Measurements from ENCODE around the gene COL23A1. TPM values are rescaled to one million over a fixed set of nuclear protein-coding genes. Genes with fewer than 3 reads are reported as not detected.

COL23A1 gene
- polyA plus RNA-seq, 3 donors: 0.11 to 0.21 TPM; not detected in 1

DNA sequence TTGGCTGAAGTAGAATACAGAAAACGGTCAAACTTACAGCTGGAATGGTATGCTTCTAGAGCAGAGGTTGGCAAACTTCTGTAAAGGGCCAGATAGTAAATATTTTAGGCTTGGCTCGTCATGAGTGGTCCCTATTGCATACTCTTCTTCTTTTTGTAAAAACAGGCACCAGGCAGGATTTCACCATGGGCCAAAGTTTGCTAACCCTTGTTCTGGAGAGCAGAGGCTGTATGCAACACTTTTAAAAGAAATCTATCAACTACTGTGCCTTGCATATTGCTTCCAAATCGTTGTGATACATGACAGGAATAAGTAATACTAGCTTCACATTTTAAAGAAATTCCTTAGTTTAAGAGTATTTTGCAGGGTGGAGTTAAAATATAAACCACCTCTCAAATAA is 15.6 kb upstream of the COL23A1 start:
- Histone ChIP-seq H3K27ac (ENCODE audit: low read depth in 1 of 2, low read length in 2 of 2) (no peak overlapping the region), H3K79me2 (ENCODE audit: insufficient read depth, low read length) (peaks cover 10% of the 10 kb centered on the region), H3K27me3 (ENCODE audit: control insufficient read depth in 2 of 2, insufficient read depth in 2 of 2, low read length in 2 of 2) (no peaks in the 10 kb centered on the region), H3K4me1 (ENCODE audit: control insufficient read depth in 1 of 2, insufficient read depth in 2 of 2, low read length in 2 of 2) (no peaks in the 10 kb centered on the region), H3K4me2 (replicated peaks; ENCODE audit: extremely low read depth, low read length, poor library complexity, severe bottlenecking) (no peak overlapping the region), H3K9me3 (replicated peaks in 1 of 2; ENCODE audit: control insufficient read depth in 1 of 2, insufficient read depth in 1 of 2, low read length in 2 of 2) (no peaks in the 10 kb centered on the region), H3K9ac (ENCODE audit: insufficient read depth, low read length, poor library complexity, severe bottlenecking) (no peak overlapping the region), H2AFZ (ENCODE audit: insufficient read depth, low read depth, low read length, poor library complexity, severe bottlenecking) (no peak overlapping the region), H3K4me3 (replicated peaks in 1 of 3; ENCODE audit: low read depth in 2 of 3, low read length in 3 of 3) (no peak overlapping the region), H3K36me3 (replicated peaks in 1 of 2; ENCODE audit: control insufficient read depth in 1 of 2, insufficient read depth in 2 of 2, low read length in 2 of 2) (peaks cover 82 to 98% of the 10 kb centered on the region in 2 donors), H4K20me1 (ENCODE audit: insufficient read depth, low read length) (peaks cover 63% of the 10 kb centered on the region)
- Mint-ChIP-seq H3K4me3 (no peak overlapping the region), H3K36me3 (peaks cover 73 to 95% of the 10 kb centered on the region in 2 donors), H3K27ac (no peak overlapping the region), H3K4me1 (no peaks in the 10 kb centered on the region), H3K27me3 (ENCODE audit: low read depth in 3 of 3) (no peaks in the 10 kb centered on the region), H3K9me3 (peaks cover 0 to 1% (median 0%) of the 10 kb centered on the region in 7 donors)
- WGBS (ENCODE audit: insufficient coverage): no CpG with 5 or more reads among the region's 3 CpGs
- intact Hi-C loops (cut with micrococcal nuclease): no loop called here
- DNase-seq: no peak
- TF ChIP-seq CTCF (IDR thresholded peaks at IDR 0.05): no peak

DNA sequence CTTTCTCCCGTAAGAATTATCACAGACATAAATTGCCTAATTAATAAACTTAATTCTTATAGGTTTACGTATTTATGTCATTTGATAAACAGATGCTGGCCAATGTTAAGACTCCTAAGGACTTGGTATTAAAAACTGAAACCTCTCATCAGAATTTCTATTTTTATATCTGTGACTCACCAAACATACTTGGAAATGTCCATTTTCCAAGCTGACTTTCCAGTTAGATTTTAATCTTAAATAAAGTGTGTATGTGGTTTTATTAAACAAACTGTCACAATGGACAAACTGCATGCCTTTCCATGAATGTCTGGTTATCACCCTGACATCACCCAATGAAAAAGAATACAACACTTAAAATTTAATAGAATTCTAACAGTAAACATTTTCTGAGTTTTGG is 12.6 kb upstream of the COL23A1 start:
- no peak overlapping the region for H3K9ac ChIP-seq (ENCODE audit: insufficient read depth, low read length, poor library complexity, severe bottlenecking)
- H3K4me1 ChIP-seq (ENCODE audit: control insufficient read depth in 1 of 2, insufficient read depth in 2 of 2, low read length in 2 of 2): no peaks in the 10 kb centered on the region
- peaks cover under 1% of the 10 kb centered on the region for H3K79me2 ChIP-seq (ENCODE audit: insufficient read depth, low read length)
- intact Hi-C loops (cut with micrococcal nuclease): no loop called here
- H2AFZ ChIP-seq (ENCODE audit: insufficient read depth, low read depth, low read length, poor library complexity, severe bottlenecking): no peak overlapping the region
- peaks cover 38% of the 10 kb centered on the region for H4K20me1 ChIP-seq (ENCODE audit: insufficient read depth, low read length)
- peaks cover 4 to 6% of the 10 kb centered on the region in 2 donors for H3K9me3 ChIP-seq (replicated peaks in 1 of 2; ENCODE audit: control insufficient read depth in 1 of 2, insufficient read depth in 1 of 2, low read length in 2 of 2)
- Mint-ChIP-seq H3K36me3 (peaks cover 69 to 86% of the 10 kb centered on the region in 2 donors), H3K27ac (no peak overlapping the region), H3K9me3 (peaks cover 0 to 13% (median 5%) of the 10 kb centered on the region in 7 donors), H3K27me3 (ENCODE audit: low read depth in 3 of 3) (peaks cover 0 to 4% (median 0%) of the 10 kb centered on the region in 3 donors), H3K4me3 (no peak overlapping the region), H3K4me1 (no peaks in the 10 kb centered on the region)
- DNase-seq: no peak
- no peak overlapping the region for H3K4me3 ChIP-seq (replicated peaks in 1 of 3; ENCODE audit: low read depth in 2 of 3, low read length in 3 of 3)
- WGBS (ENCODE audit: insufficient coverage): no CpG with 5 or more reads among the region's 2 CpGs
- no peak overlapping the region for H3K27ac ChIP-seq (ENCODE audit: low read depth in 1 of 2, low read length in 2 of 2)
- H3K36me3 ChIP-seq (replicated peaks in 1 of 2; ENCODE audit: control insufficient read depth in 1 of 2, insufficient read depth in 2 of 2, low read length in 2 of 2): peaks cover 65 to 87% of the 10 kb centered on the region in 2 donors
- no peak overlapping the region for H3K4me2 ChIP-seq (replicated peaks; ENCODE audit: extremely low read depth, low read length, poor library complexity, severe bottlenecking)
- no peaks in the 10 kb centered on the region for H3K27me3 ChIP-seq (ENCODE audit: control insufficient read depth in 2 of 2, insufficient read depth in 2 of 2, low read length in 2 of 2)
- TF ChIP-seq CTCF (IDR thresholded peaks at IDR 0.05): no peak
